Posterior vena cava (tissue), 2 donors: ENCODE data around the gene MEGF10. TPM values are rescaled to one million over a fixed set of nuclear protein-coding genes. Genes with fewer than 3 reads are reported as not detected.

Experiments used
- DNase-seq: peaks from one replicate; pipeline ENCODE4 v3.0.0-alpha.2; 2020; ENCODE audit warnings: low spot score
- intact Hi-C, 2 donors: fragments of 100-400 bp; cut with DNase I; formaldehyde crosslinking; loops; one replicate each; pipeline versions ENCODE4 v1.14.1 to v1.14.2; 2022 to 2023
- total RNA-seq, 2 donors: library from RNA; stranded (reverse); fragmentation: NEBNext Ultra II Directional; extraction: Animal tissue kit (Norgen Biotek cat#: 25700); gene quantifications; one replicate each; pipeline ENCODE4 v1.2.1, GENCODE V29; 2021
- donor health status: DM: yes; HTN: yes; CAD: no.
- donor health status: DM: yes; HTN: yes; CAD: no.

MEGF10 gene
- total RNA-seq, 2 donors from 2014 or later: 0.19 to 0.29 TPM

GRCh38 chr5:127321465-127321864 lies 30.9 kb downstream of the MEGF10 start:
- intact Hi-C loops: no loop called here
- DNase-seq: no peak

DNA sequence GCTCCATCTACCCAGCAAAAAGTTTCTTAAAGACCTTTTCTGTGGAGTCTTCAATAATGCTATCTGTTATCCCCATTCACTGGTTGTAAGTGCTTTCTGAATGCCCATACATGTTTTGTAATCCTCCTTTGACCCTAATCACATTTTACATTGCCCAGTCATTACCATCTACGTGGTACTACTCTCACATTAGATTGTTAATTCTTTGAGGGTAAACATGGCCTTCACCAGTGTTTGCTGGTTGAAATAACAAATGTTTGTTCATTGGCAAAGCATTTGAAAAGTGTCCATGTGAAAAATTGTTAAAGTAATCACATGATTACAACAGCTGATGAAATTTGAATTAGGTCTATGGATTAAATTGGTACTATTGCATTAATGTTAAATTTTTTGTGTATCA lies 31.8 kb downstream of the MEGF10 start:
- intact Hi-C loops: no loop called here

DNA sequence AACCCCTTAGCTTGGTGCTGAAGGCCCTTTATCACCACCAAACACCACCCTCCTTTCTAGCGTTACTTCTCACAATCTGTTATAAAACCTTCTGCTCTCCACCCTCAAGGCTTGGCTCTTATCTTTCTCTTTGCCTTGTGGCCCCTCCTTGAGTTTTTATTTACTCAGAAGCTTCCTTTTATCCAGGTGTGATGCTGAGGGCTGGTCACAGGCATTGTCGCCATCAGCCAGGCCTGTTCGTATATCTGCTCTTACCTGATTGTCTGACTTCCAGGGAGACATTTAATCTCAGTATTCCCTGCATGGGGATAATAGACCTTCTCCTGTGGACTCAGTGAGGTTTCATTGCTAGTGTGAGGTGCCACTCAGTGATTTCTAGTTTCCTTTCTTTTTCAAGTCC lies 34.2 kb downstream of the MEGF10 start:
- no peak for DNase-seq
- intact Hi-C loops: no loop called here

More for the DNA sequence above, 31.8 kb downstream of the MEGF10 start:
- DNase-seq: no peak

DNA sequence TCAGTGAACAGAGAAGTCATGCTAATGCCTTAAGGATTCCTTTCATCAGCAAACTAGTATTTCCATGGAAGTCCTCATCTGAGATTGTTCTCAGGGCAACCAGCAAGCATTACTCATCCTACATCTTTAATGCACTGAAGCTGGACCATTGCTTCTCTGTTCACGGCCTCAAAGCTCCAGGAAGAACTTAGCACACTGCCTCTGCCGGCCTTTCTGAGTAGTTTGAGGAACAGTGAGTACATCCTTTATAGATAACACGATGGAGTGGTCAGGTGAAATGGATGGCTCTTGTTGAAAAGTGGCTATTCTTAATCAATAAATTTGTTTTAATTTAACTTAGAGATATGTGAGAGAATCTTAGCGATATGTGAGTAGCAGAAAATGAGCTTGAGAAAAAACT lies 35.8 kb downstream of the MEGF10 start:
- intact Hi-C loops: no loop called here
- no peak for DNase-seq

DNA sequence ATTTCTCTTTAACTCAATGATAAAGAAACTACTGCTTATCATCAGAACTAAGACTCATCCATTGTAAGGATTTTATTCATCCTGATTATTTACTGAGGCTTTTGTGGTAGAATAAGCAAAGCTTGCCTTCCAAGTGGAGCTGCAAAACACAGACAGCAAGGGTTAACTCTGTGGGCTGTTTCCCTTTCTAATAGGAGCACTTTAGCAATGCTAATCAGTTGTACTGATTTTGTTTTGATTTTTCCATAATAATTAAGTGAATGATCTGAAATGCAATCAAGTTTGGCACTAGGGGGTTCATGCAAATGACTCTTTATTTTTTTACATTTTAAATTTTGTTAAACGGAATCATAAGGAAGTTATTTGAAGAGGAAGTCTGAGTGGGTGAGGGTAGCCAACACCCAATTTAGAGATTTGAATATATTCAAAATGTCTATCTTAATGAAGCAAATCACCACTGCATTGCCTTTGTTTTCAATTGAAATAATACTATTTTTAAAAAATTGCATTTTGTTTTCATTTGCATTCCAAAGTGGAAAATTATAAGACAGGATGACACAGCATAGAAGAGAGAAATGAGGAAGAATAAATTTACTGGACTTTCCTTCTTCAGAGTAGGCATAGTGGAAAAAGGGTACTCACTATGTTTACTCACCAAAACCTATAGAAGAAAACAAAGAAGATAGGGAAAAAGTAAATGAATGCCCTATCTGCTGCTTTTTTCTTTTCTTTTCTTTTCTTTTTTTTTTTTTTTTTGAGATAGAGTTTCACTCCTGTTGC lies 36.6 kb downstream of the MEGF10 start:
- intact Hi-C loops: loop anchor here in 1 of 2 donors (1.0 kb wide), 1 partner anchor 11 kb away; no protein-coding TSS in a partner anchor
- no peak for DNase-seq

DNA sequence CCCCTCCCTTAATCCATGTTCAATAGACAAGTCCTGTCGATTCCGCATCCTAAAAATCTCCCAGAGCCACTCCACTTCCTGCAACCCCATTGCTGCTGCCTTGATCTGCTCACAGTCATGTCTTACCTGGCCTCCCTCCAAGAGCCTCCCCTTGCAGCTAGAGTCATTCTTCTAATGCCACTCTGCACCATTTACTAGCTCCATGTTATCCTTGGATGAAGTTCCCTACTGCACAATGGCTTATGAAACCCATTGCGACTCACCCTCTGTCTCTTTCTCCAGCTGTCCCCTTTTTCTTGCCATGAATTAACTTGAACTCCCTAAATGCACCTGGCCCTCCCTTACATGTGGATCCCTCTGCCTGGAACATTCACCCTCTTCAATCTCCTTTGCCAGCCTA lies 39.5 kb downstream of the MEGF10 start:
- intact Hi-C loops: no loop called here
- no peak for DNase-seq

DNA sequence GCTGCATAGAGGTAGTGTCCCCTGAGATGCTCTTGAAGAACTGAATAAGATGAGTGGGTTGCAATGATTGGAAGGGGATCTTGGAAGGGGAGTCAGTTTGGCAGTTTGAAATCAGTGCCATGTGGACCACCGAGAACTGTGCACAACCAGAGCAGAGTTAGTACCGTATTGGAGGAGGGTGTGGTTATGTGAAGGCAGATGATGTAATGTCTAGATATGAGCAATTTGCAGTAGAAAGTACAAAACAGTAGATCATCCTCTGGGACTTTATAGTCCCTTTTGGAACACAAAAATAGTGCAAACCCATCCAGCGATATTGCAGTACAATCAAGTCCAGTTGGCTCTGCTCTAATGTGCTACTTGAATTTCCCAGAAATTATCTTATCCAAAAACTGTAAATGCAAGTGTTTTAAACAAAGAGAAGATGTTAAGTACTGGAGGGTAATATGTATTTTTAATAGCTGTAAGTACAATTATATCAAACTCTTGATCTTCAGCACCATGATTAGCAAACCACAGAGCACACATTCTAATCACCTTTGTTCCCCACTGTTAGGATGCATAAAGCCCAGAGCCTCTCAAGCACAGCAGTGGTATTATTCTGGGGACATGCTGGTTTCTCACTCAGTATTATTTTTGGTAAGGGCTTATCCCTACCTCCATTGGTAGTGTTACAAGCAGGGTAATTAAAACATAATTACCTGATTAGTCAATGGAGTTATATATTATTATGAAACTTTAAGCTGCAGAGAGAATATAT lies 41.5 kb downstream of the MEGF10 start:
- no peak for DNase-seq
- intact Hi-C loops: no loop called here

DNA sequence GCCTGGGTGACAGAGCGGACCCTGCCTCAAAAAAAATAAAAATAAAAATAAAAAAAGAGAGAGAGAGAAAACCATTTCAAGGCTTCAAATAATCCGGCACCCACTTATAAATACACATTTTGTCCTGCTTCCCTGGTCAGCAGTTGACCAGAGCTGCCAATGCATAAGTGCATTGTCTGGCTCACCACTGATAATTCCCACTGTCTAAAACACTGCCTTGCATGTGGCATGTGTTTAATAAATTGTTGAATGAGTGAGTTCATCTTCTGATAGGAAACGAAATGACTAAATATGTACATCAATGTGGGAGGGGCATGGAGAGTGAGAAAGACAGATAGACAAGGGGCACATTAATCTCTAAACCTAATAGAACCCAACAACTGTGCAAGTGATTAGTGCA lies 42.9 kb downstream of the MEGF10 start:
- intact Hi-C loops: no loop called here
- no peak for DNase-seq

DNA sequence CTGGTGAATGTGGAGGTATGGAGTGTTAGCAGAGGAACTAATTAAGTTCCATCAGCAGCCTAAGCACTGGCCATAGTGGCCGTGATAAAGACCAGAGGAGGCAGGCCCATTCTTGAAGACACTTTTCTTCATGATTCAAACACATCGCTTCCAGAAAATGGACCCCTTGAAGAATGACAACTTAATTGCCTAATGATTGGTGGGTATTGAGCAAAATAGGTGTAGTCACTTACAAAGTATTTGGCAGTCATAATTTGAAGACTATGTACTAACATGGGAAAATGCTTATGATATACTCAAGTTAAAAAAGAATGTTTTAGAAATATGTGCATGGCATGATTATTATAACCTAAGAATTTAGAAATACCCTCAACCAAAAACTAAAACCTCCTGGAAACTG lies 44.8 kb downstream of the MEGF10 start:
- intact Hi-C loops: no loop called here
- no peak for DNase-seq

GRCh38 chr5:127337876-127338275 lies 47.3 kb downstream of the MEGF10 start:
- no peak for DNase-seq
- intact Hi-C loops: loop anchor here in 1 of 2 donors (1.0 kb wide), 1 partner anchor 11 kb away; no protein-coding TSS in a partner anchor

DNA sequence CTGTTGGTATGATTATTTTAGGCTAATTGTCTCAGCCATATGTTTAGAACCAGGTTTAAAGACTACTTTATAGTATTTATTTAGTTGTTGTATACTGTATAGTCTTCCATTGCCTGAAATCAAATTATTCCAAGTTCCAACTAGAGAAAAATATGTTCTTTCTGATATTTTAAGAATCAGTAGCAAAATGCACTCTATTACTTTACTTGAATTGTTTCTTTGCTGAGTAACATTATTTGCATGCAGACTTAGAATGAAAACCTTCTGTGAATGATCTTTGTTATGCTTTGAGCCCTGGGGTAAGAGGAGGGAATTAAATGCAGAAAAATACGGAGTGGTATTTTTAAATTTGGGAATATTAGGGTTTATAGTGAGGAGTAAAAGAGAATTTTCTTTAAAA lies 47.9 kb downstream of the MEGF10 start:
- intact Hi-C loops: loop anchor here in 1 of 2 donors (1.0 kb wide), 1 partner anchor 11 kb away; no protein-coding TSS in a partner anchor
- no peak for DNase-seq

DNA sequence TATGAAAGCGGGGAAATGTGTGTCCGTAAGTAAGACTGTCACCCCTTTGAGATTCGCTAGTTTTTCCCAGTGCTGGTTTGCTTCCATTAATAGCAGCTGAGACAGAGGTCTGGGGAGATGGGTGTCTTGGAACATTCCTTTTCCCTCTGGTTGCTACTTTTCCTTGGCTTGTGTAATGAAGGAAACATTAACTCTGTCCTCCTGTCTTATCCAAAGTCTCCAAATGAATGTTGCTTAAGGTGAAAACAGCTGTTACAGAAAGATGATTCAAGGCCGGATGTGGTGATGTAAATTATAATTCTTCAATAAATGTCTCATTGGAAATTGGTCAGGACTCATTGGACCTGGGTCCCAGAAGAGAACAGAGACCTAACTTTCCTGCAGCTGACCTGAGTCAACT lies 50.0 kb downstream of the MEGF10 start:
- intact Hi-C loops: no loop called here
- DNase-seq: no peak

GRCh38 chr5:127342364-127342763 lies 51.8 kb downstream of the MEGF10 start:
- intact Hi-C loops: no loop called here
- DNase-seq: no peak

DNA sequence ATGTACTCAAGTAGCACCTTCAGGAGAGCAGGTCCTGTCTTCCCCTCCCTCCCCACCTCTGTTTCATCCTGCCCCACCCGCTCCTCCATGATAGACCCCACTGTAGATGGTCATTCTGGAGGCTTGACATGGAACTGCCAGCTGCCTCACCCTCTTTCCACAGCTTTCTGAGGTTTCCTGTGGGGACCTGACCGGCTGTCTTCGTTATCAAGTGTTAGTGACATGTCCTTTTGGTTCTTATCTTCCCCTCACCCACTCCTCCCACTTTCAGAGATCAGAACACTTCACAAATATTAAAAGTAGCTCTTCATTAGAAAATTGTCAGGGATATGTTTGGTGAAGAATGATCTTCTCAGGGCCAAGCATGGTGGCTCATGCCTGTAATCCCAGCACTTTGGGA lies 52.7 kb downstream of the MEGF10 start:
- DNase-seq: no peak

GRCh38 chr5:127343866-127344265 lies 53.3 kb downstream of the MEGF10 start:
- intact Hi-C loops: no loop called here

More for the DNA sequence above, 52.7 kb downstream of the MEGF10 start:
- intact Hi-C loops: no loop called here

GRCh38 chr5:127344931-127345330 lies 54.3 kb downstream of the MEGF10 start:
- DNase-seq: no peak
- intact Hi-C loops: no loop called here

More at GRCh38 chr5:127343866-127344265, 53.3 kb downstream of the MEGF10 start:
- DNase-seq: no peak

DNA sequence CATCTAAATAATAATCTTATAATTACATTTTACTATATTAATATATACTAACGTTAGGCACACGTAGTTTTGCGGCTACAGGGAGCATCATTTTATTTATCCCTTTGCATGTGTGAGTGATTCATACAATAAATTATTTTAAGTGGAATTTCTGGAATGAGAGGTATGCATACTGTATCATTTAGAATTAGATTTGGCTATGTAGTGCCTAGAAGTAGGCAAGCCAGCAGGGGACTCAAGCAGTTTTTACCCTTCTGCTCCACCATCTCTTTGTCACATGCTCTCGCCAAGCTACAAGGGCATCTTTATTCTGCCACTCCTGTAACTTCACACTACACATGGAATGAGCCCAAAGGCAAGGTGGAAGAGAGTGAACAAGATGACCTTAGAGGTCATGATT lies 60.8 kb downstream of the MEGF10 start:
- DNase-seq: no peak
- intact Hi-C loops: no loop called here

GRCh38 chr5:127352068-127352467 lies 61.5 kb downstream of the MEGF10 start:
- no peak for DNase-seq
- intact Hi-C loops: no loop called here

GRCh38 chr5:127353327-127353726 lies 62.7 kb downstream of the MEGF10 start:
- no peak for DNase-seq
- intact Hi-C loops: no loop called here

DNA sequence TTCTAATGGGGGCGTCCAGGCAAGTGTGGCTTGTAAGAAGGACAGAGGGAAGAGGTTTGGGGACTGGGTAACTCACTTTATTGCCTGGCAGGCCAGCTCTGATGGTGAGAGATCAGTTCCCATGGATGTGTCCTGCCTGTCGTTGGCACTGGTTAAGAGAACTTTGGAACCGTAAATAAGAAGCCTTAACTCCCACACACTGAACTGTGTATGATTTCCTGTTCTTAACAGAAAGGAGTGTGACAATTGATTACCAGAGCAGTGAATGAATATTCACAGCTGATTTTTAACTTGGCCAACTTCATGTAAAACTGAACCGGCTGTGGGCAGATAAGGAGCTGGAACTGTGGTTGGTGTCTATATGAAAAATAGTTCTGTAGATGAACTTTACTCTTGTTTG lies 63.2 kb downstream of the MEGF10 start:
- DNase-seq: no peak
- intact Hi-C loops: no loop called here

DNA sequence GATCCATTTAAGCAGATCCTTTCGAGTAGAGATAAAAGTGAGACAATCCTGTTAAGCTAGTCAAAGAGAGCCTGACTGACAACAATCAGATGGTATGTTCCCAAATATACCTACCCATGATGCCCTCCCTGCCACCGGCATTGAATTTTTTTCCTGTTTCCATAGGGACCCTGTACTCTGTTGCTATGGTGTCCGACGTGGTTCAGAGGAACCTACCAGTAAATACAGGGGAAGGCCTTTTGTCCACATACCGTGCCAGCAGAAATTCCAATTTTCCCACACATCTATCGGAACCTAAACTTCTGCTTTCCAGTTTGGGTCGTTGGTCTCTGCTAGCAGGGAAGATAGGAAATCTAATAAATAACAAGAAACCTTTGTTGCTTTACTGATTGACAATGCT lies 64.7 kb downstream of the MEGF10 start:
- no peak for DNase-seq
- intact Hi-C loops: no loop called here
